GM18511 (cell line): ENCODE measurements around the gene PAPSS2.

Experiments used
- ATAC-seq: cut with Tn5 transposase; IDR thresholded peaks from one replicate; pipeline ENCODE4 v1.9.1; 2021; ENCODE audit warnings: mild to moderate bottlenecking, moderate library complexity; ENCODE audit not compliant: unreplicated experiment

PAPSS2 gene

DNA sequence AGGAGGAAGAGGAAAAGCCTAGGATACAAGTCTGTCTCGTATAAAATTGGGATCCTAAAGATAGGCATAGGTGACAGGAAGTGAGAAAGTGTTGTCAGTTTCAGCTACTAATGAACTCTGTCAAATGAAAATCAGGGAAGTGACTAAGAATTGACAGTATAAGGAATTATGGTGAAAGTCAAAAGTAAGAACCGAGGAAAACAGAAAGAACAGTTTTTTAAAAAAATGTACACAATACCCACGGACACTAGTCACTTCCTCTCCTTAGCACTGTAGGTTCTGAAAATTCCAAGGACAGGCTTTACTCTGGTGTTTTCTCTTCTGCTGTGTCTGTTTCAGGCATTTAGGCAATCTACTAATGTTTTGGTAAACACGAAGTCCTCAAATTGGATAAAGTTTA is 116.1 kb downstream of the PAPSS2 start:
- ATAC-seq: no peak

DNA sequence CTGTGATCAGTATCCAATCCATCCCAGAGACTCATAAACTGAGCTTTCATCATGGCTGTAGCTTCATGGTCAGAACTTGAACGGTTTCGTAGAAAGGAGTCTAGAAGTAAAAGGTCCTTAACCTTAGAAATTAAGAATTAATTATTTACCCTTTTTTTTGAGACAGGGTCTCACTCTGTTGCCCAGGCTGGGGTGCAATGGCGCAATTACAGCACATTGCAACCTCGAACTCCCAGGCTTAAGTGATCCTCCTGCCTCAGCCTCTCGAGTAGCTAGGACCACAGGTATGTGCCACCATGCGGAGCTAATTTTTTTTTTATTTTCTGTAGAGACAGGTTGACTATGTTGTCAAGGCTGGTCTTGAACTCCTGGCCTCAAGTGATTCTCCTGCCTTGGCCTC is 116.7 kb downstream of the PAPSS2 start:
- no peak for ATAC-seq

DNA sequence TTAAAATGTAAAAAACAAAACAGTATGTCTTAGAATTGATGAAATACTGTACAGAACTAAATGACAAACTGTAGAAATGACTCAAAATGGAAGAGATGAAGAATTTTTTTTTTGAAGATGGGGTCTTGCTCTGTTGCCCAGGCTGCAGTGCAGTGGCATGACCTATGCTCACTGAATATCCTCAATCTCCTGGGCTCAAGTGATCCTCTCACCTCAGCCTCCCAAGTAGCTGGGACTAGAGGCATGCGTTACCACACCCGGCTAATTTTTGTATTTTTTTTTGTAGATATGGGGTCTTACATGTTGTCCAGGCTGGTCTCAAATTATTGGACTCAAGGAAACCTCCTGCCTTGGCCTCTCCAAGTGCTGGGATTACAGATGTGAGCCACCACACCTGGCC is 121.9 kb downstream of the PAPSS2 start:
- ATAC-seq: no peak

DNA sequence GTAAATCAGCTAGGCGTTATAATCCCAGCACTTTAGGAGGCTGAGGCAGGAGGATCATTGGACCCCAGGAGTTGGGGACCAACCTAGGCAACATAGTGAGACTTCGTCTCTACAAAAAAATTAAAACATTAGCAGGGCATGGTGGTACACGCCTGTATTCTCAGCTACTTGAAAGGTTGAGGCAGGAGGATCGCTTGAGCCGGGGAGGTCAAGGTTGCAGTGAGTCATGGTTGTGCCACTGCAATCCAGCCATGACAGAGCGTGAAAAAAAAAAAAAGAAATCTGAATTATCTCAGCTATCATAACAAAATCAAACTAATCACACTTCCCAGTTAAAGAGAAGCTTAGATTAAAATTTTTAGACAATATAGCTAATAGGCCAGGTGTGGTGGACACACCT is 123.0 kb downstream of the PAPSS2 start:
- no peak for ATAC-seq

DNA sequence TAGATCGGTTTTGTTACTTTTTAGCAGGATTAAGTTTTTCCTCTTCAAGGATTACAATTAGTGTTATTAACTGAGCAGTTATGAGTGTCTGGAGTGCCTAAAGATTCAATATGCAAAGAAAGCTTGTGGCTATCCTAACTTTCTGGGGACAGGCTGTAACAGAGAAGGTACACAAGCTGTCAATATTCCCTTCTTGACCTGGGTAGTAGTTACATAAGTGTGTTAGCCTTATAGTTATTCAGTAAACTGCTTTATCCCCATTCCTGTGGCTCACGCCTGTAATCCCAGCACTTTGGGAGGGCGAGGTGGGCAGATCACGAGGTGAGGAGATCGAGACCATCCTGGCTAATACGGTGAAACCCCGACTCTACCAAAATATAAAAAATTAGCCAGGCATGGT is 126.7 kb downstream of the PAPSS2 start:
- no peak for ATAC-seq

DNA sequence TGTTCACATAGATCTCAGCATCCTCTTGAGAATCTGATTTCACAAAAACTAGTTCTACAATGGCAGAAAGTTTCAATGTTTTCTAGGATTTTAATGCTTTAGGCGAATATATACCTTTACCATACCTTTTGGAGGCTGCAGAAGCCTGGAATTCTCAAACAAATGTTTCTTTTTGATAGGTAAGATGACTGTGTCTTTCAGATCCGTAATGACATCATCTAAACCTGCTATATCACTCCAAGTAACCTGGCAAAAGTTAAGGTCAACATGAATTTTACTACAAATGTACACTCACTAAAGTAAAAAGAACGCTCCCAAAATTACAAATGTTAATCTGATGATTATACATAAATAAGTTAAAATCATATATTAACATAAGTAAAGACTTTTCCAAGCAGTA is 130.5 kb downstream of the PAPSS2 start:
- ATAC-seq: no peak

DNA sequence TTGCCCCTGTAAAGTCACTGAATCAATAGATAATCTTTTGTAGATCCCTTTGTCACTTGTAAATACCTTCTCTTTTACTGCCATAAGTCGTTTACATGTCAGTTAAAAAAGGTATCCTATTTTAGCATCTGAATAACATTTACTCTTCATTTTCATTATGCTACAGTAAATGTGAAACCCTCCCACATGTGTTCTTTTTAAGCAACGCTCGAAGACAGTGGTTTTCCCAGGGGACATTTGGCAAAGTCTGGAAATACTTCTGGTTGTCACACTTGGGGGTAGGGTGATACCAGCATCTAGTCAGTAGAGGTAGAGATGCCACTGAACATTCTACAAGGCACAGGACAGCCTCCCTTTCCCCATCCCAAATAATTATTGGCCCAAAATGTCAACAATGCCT is 134.6 kb downstream of the PAPSS2 start:
- peak; percentile 41 for ATAC-seq
